Loucy (cell line): Measurements from ENCODE around the gene TRAF2.

Source experiments
- H2AFZ ChIP-seq: fragments of 200-600 bp; sonication (generic); 2 replicates; pipeline ENCODE4 v1.6.0; 2016; ENCODE audit warnings: antibody characterized with exemption, mild to moderate bottlenecking, low read length, moderate library complexity
- H3F3A ChIP-seq: fragments of 200-600 bp; 2 replicates; pipeline ENCODE4 v1.6.0; 2016; ENCODE audit warnings: antibody characterized with exemption, low read depth, mild to moderate bottlenecking
- H3K27me3 ChIP-seq: fragments of 200-600 bp; sonication (generic); 2 replicates; pipeline ENCODE4 v1.6.1; 2014; ENCODE audit warnings: low read length, mild to moderate bottlenecking; ENCODE audit not compliant: insufficient read depth, poor library complexity, severe bottlenecking
- H3K36me3 ChIP-seq: fragments of 200-600 bp; sonication (generic); 2 replicates; pipeline ENCODE4 v1.6.1; 2016; ENCODE audit warnings: low read length; ENCODE audit not compliant: insufficient read depth
- H3K4me1 ChIP-seq: fragments of 200-600 bp; sonication (generic); 2 replicates; pipeline ENCODE4 v1.5.1; 2014; ENCODE audit warnings: low read length, mild to moderate bottlenecking; ENCODE audit not compliant: insufficient read depth, poor library complexity, severe bottlenecking
- H3K4me2 ChIP-seq: fragments of 200-600 bp; sonication (generic); 2 replicates; pipeline ENCODE4 v1.6.0; 2014; ENCODE audit warnings: antibody characterized with exemption, low read length, low read depth, mild to moderate bottlenecking; ENCODE audit not compliant: poor library complexity, severe bottlenecking
- H3K4me3 ChIP-seq: fragments of 200-600 bp; sonication (generic); 2 replicates; pipeline ENCODE4 v1.5.1; 2014; ENCODE audit warnings: low read length, mild to moderate bottlenecking, mixed read lengths; ENCODE audit not compliant: poor library complexity, severe bottlenecking
- H3K79me2 ChIP-seq: fragments of 200-600 bp; sonication (generic); 2 replicates; pipeline ENCODE4 v1.6.1; 2014; ENCODE audit warnings: low read length; ENCODE audit not compliant: insufficient read depth
- H3K9ac ChIP-seq: fragments of 200-600 bp; sonication (generic); 2 replicates; pipeline ENCODE4 v1.6.0; 2014; ENCODE audit warnings: mild to moderate bottlenecking, low read depth, low read length, moderate library complexity; ENCODE audit not compliant: poor library complexity, severe bottlenecking
- H3K9me2 ChIP-seq: fragments of 200-600 bp; sonication (generic); replicated peaks from 2 replicates; pipeline ENCODE4 v1.6.1; 2016; ENCODE audit warnings: low read depth, low read length, mixed read lengths
- H3K9me3 ChIP-seq: fragments of 200-600 bp; sonication (generic); 2 replicates; pipeline ENCODE4 v1.6.1; 2014; ENCODE audit warnings: mild to moderate bottlenecking, antibody characterized with exemption, low read length, low read depth; ENCODE audit not compliant: insufficient read depth
- H4K20me1 ChIP-seq: fragments of 200-600 bp; sonication (generic); 2 replicates; pipeline ENCODE4 v1.6.0; 2014; ENCODE audit warnings: antibody characterized with exemption, low read length, mild to moderate bottlenecking; ENCODE audit not compliant: insufficient read depth, poor library complexity, severe bottlenecking
- EZH2phosphoT487 ChIP-seq: fragments of 200-600 bp; IDR thresholded peaks from 2 replicates; pipeline ENCODE4 v1.6.1; 2018; ENCODE audit warnings: antibody characterized with exemption, mild to moderate bottlenecking, moderate library complexity, borderline replicate concordance
- TF ChIP-seq, protein P1 (sequence below): fragments of 200-600 bp; sonication (generic); conservative IDR thresholded peaks from 2 replicates; pipeline ENCODE4 v1.5.1; 2014; ENCODE audit warnings: mild to moderate bottlenecking, antibody characterized with exemption, low read length

The TRAF2 gene

DNA sequence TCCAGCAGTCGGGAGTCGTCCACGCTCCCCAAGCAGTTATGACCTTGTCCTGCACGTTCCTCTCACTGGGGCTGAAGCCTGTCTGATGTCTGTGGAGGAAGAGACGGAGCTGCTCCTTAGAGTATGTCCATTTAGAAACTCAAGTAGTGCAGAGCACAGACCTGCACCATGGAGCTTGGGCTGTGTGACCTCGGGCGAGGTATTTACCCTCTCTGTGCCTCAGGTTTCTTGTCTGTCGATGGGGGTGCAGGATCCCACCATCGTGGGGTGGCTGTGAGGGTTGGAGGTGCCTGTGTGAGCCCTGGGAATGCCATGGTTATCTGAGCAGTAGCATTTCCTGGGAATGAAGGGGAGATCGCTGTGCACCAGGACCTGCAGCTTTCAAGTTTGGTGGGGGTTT lies 14.2 kb downstream of the TRAF2 start:
- no peaks in the 10 kb centered on the region for H3F3A ChIP-seq
- H3K36me3 ChIP-seq = peaks cover 60% of the 10 kb centered on the region; the same call in 1 of the 2 replicates
- H3K4me1 ChIP-seq = no peaks in the 10 kb centered on the region
- no peak for TF ChIP-seq EZH2phosphoT487
- TF ChIP-seq, protein P1, sequence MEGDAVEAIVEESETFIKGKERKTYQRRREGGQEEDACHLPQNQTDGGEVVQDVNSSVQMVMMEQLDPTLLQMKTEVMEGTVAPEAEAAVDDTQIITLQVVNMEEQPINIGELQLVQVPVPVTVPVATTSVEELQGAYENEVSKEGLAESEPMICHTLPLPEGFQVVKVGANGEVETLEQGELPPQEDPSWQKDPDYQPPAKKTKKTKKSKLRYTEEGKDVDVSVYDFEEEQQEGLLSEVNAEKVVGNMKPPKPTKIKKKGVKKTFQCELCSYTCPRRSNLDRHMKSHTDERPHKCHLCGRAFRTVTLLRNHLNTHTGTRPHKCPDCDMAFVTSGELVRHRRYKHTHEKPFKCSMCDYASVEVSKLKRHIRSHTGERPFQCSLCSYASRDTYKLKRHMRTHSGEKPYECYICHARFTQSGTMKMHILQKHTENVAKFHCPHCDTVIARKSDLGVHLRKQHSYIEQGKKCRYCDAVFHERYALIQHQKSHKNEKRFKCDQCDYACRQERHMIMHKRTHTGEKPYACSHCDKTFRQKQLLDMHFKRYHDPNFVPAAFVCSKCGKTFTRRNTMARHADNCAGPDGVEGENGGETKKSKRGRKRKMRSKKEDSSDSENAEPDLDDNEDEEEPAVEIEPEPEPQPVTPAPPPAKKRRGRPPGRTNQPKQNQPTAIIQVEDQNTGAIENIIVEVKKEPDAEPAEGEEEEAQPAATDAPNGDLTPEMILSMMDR = no peak
- H3K9me2 ChIP-seq = no peaks in the 10 kb centered on the region
- no peak overlapping the region for H3K4me2 ChIP-seq
- no peak overlapping the region for H3K9ac ChIP-seq
- H3K79me2 ChIP-seq = peaks cover 34% of the 10 kb centered on the region
- H2AFZ ChIP-seq = no peak overlapping the region
- H3K27me3 ChIP-seq = no peaks in the 10 kb centered on the region
- H3K9me3 ChIP-seq = no peaks in the 10 kb centered on the region
- H4K20me1 ChIP-seq = peaks cover 32% of the 10 kb centered on the region
- no peak overlapping the region for H3K4me3 ChIP-seq

DNA sequence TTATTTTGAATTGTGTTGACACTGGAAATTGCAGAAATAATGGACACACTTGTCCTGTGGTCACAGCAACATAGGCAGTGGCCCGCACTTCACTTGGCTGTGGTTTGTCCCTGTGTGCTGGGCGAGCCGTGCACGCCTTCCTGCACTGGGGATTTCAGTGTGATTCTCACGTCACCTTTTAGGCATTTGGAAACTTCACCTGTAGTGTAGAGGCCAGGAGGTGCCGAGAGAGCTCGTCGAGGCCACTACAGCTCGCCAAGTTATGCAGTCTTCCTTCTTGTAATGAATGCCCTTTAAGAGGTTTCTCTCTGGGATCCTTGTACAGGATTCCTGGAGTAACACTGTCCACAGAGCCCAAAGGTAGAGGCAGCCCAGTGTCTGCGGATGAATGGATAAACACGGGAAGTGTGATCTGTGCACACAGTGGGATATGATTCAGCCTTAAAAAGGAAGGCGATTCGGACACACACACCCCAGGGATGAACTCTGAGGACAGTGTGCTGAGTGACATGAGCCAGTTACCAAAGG lies 14.7 kb downstream of the TRAF2 start:
- no peak overlapping the region for H3K4me3 ChIP-seq
- no peak overlapping the region for H3K9ac ChIP-seq
- peaks cover 29% of the 10 kb centered on the region; the same call in 1 of the 2 replicates for H3K79me2 ChIP-seq
- peaks cover 28% of the 10 kb centered on the region for H4K20me1 ChIP-seq
- no peak overlapping the region for H2AFZ ChIP-seq
- H3K9me3 ChIP-seq = no peaks in the 10 kb centered on the region
- H3K36me3 ChIP-seq = peaks cover 64% of the 10 kb centered on the region; the same call in 1 of the 2 replicates
- H3F3A ChIP-seq = no peaks in the 10 kb centered on the region
- H3K4me1 ChIP-seq = no peaks in the 10 kb centered on the region
- no peaks in the 10 kb centered on the region for H3K9me2 ChIP-seq
- no peaks in the 10 kb centered on the region for H3K27me3 ChIP-seq
- H3K4me2 ChIP-seq = no peak overlapping the region
- TF ChIP-seq EZH2phosphoT487 = no peak
- TF ChIP-seq, protein P1 = no peak

DNA sequence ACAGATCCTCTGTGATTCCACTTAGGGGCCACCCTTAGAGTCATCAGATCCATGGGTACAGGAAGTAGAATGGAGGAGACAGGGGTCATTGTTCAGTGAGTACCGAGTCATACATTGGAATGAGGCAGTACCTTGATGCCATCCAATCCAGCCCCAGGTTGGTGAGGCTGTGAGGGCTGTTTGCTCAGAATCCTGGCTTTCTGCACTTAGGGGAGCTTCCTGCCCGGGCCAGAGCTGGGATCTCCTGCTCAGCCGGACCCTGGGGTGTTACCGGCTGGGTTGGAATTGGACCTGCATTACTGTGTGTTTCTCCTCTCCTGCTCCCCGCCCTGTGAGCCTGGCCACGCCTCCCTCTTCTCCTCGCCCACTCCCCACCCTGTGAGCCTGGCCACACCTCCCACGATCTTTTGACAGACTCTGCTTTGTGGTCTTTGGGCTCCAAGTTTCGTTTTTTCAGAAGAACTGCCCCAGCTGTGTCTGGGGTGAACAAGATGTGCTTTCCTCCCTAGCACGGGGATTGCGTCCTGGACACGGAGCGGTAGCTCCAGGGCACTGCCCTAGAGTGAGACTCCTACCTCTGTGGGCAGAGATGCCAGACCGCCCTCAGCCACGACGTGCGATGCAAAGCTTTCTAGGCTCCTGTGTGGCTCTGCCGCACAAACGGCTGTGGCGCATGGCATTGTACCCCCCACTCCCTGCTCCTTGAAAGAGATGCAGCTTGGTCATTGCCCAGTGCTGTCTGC lies 15.4 kb downstream of the TRAF2 start:
- Histone ChIP-seq H4K20me1 (peaks cover 25% of the 10 kb centered on the region), H3K27me3 (no peaks in the 10 kb centered on the region), H3K4me1 (no peaks in the 10 kb centered on the region), H3K9ac (no peak overlapping the region), H3K36me3 (peaks cover 68% of the 10 kb centered on the region; the same call in 1 of the 2 replicates), H3K9me2 (no peaks in the 10 kb centered on the region), H3F3A (no peaks in the 10 kb centered on the region), H3K79me2 (peaks cover 24% of the 10 kb centered on the region; the same call in 1 of the 2 replicates), H3K4me2 (no peak overlapping the region), H3K9me3 (no peaks in the 10 kb centered on the region), H3K4me3 (no peak overlapping the region), H2AFZ (no peak overlapping the region)
- TF ChIP-seq EZH2phosphoT487 = no peak
- TF ChIP-seq, protein P1 = no peak
